Inferior parietal cortex (tissue), 1 donor: ENCODE measurements around the gene LPIN1.

Experiments used
- DNase-seq: peaks from one replicate; pipeline ENCODE4 v3.0.0-alpha.2; 2016; ENCODE audit errors: extremely low spot score

Gene LPIN1

GRCh38 chr2:11784747-11785610 is 38.5 kb downstream of the LPIN1 start:
- DNase-seq: peak; percentile 41

GRCh38 chr2:11785611-11785940 is 39.1 kb downstream of the LPIN1 start:
- DNase-seq: no peak

- DNase-seq: no peak
Measured at GRCh38 chr2:11786191-11786590, 39.8 kb downstream of the LPIN1 start.

GRCh38 chr2:11786592-11786991 is 40.2 kb downstream of the LPIN1 start:
- no peak for DNase-seq

GRCh38 chr2:11787991-11788390 is 41.6 kb downstream of the LPIN1 start:
- DNase-seq: no peak

GRCh38 chr2:11788461-11789124 is 42.2 kb downstream of the LPIN1 start:
- DNase-seq: no peak

- no peak for DNase-seq
Measured at GRCh38 chr2:11789243-11789642, 42.8 kb downstream of the LPIN1 start.

GRCh38 chr2:11790228-11790627 is 43.8 kb downstream of the LPIN1 start:
- no peak for DNase-seq

GRCh38 chr2:11795590-11795989 is 49.2 kb downstream of the LPIN1 start:
- no peak for DNase-seq

GRCh38 chr2:11796190-11797171 is 50.0 kb downstream of the LPIN1 start:
- DNase-seq: no peak

GRCh38 chr2:11797846-11798245 is 51.4 kb downstream of the LPIN1 start:
- DNase-seq: no peak

- DNase-seq: no peak
Measured at GRCh38 chr2:11798701-11799435, 52.4 kb downstream of the LPIN1 start.

- no peak for DNase-seq
Measured at GRCh38 chr2:11799826-11800225, 53.4 kb downstream of the LPIN1 start.

GRCh38 chr2:11802782-11803191 is 56.4 kb downstream of the LPIN1 start:
- DNase-seq: no peak

GRCh38 chr2:11805024-11805423 is 58.6 kb downstream of the LPIN1 start:
- DNase-seq: no peak

- no peak for DNase-seq
Measured at GRCh38 chr2:11805920-11806319, 59.5 kb downstream of the LPIN1 start.

- DNase-seq: no peak
Measured at GRCh38 chr2:11807156-11808015, 61.0 kb downstream of the LPIN1 start.

GRCh38 chr2:11808016-11808400 is 61.6 kb downstream of the LPIN1 start:
- no peak for DNase-seq

GRCh38 chr2:11809586-11810236 is 63.3 kb downstream of the LPIN1 start:
- DNase-seq: no peak
